A673 (cell line): Measurements from ENCODE around the gene FAM219B.

Source experiments
- CTCF ChIP-seq: fragments of 300-800, 200-600 bp; sonication (generic); conservative IDR thresholded peaks from 2 replicates; pipeline ENCODE4 v1.5.1; 2017; ENCODE audit warnings: low read depth, mild to moderate bottlenecking, antibody characterized with exemption, low read length, moderate library complexity, mixed read lengths
- EZH2 ChIP-seq: fragments of 200-600 bp; sonication (generic); IDR thresholded peaks from 2 replicates; pipeline ENCODE4 v1.6.1; 2017; ENCODE audit warnings: borderline replicate concordance, low read depth, mild to moderate bottlenecking, mixed read lengths, antibody characterized with exemption, low read length; ENCODE audit not compliant: poor library complexity, severe bottlenecking

GRCh38 chr15:74854453-74855022 lies 52.1 kb downstream of the FAM219B start:
- TF ChIP-seq CTCF (no peak), EZH2 (no peak)
